ENCODE data around the gene TANC2.

GRCh38 chr17:62984801-62985200, 18.8 kb downstream of the TANC2 start:
- no peak for TF ChIP-seq CTCF (conservative IDR thresholded peaks at IDR 0.05 in 1 of 2, IDR thresholded peaks at IDR 0.05 in 1 of 2; ENCODE audit: extremely low read depth in 1 of 2, insufficient read depth in 1 of 2, low read depth in 1 of 2, low read length in 2 of 2)
- no peak for TF ChIP-seq EZH2 (IDR thresholded peaks at IDR 0.05; ENCODE audit: borderline replicate concordance, low read length)

Data from mammary epithelial cell (primary cell).